HepG2 (cell line): ENCODE measurements around the gene SUN1. TPM values are rescaled to one million over a fixed set of nuclear protein-coding genes. Genes with fewer than 3 reads are reported as not detected.

Source experiments
- ATAC-seq: fragments of 200-7000 bp; cut with Tn5 transposase; 3 replicates; pipeline ENCODE4 v1.9.1; 2020; ENCODE audit warnings: mild to moderate bottlenecking, moderate library complexity
- BruUV-seq: library from RNA; stranded (reverse); fragments of 400-500 nt; replicated peaks from 2 replicates; lab custom pipeline; 2021; lab: Mats Ljungman, UMichigan
- CTCF ChIA-PET: fragments of 300-600 bp; formaldehyde crosslinking; extraction: SDS; loops from one replicate; lab custom pipeline; 2021; ENCODE audit warnings: low total read pairs, inconsistent platforms, low intra/inter-chr PET ratio; lab: Yijun Ruan, JAX
- POLR2A ChIA-PET: fragments of 350-600 bp; sonication (Branson Sonifier 250); formaldehyde crosslinking; loops from one replicate; lab custom pipeline; 2020; ENCODE audit warnings: antibody characterized with exemption, inconsistent platforms; lab: Yijun Ruan, JAX
- DNase-seq: peaks from one replicate; pipeline ENCODE4 v3.0.0-alpha.2; 2015; ENCODE audit warnings: low spot score
- FAIRE-seq: peaks from 3 replicates; lab custom pipeline; 2011; peaks lifted over from hg19 to GRCh38; lab: Jason Lieb, UNC
- H2AFZ ChIP-seq: one replicate; pipeline ENCODE4 v1.6.1; 2011; ENCODE audit warnings: low read length, inconsistent platforms
- H3K27ac ChIP-seq: fragments of 300-600 bp; 3 replicates; pipeline ENCODE4 v1.8.0; 2011; ENCODE audit warnings: mixed run types, mild to moderate bottlenecking, mixed read lengths, low read length, inconsistent platforms; ENCODE audit not compliant: insufficient read depth; ENCODE audit errors: extremely low read length
- H3K27me3 ChIP-seq, 2 experiments: fragments of 200-600 bp in 1 of 2; 2 replicates in 1 of 2; 3 replicates in 1 of 2; pipeline versions ENCODE4 v1.6.0 to v1.8.0; 2011; ENCODE audit warnings: low read length in 2 of 2, mild to moderate bottlenecking in 2 of 2, moderate library complexity in 2 of 2, inconsistent platforms in 1 of 2; ENCODE audit not compliant: insufficient read depth in 2 of 2, control insufficient read depth in 1 of 2
- H3K36me3 ChIP-seq, 2 experiments: fragments of 200-600 bp in 1 of 2; replicated peaks in 1 of 2; 2 replicates in 1 of 2; 3 replicates in 1 of 2; pipeline versions ENCODE4 v1.5.1 to v1.8.0; 2011; ENCODE audit warnings: low read length in 2 of 2, inconsistent platforms in 1 of 2; ENCODE audit not compliant: insufficient read depth in 2 of 2, control insufficient read depth in 1 of 2
- H3K4me1 ChIP-seq: 2 replicates; pipeline ENCODE4 v1.5.1; 2012; ENCODE audit warnings: low read length, inconsistent platforms; ENCODE audit not compliant: insufficient read depth
- H3K4me2 ChIP-seq: 2 replicates; pipeline ENCODE4 v1.6.0; 2011; ENCODE audit warnings: low read depth, low read length, inconsistent platforms
- H3K4me3 ChIP-seq, 3 experiments: fragments of 200-600 bp in 1 of 3; sonication (generic), shearing (Covaris generic) in 1 of 3; replicated peaks in 1 of 3; 2 replicates each; pipeline ENCODE4 v1.5.1; 2011 to 2016; ENCODE audit warnings: low read length in 3 of 3, inconsistent platforms in 2 of 3, low read depth in 2 of 3, mild to moderate bottlenecking in 2 of 3, control low read depth in 1 of 3, mixed read lengths in 1 of 3; ENCODE audit not compliant: insufficient read depth in 1 of 3
- H3K79me2 ChIP-seq: one replicate; pipeline ENCODE4 v1.6.1; 2011; ENCODE audit warnings: low read length, inconsistent platforms; ENCODE audit not compliant: insufficient read depth
- H3K9ac ChIP-seq: 2 replicates; pipeline ENCODE4 v1.6.0; 2011; ENCODE audit warnings: mild to moderate bottlenecking, low read depth, low read length, inconsistent platforms; ENCODE audit not compliant: insufficient read depth
- H3K9me3 ChIP-seq: 2 replicates; pipeline ENCODE4 v1.5.1; 2012; ENCODE audit warnings: mild to moderate bottlenecking, low read length
- H4K20me1 ChIP-seq: 2 replicates; pipeline ENCODE4 v1.6.0; 2011; ENCODE audit warnings: inconsistent platforms, mild to moderate bottlenecking, low read length, moderate library complexity; ENCODE audit not compliant: insufficient read depth
- ATF1 ChIP-seq: IDR thresholded peaks from 2 replicates; pipeline ENCODE4 v1.6.1; 2016; ENCODE audit warnings: mild to moderate bottlenecking, control low read depth
- KDM4B ChIP-seq: sonication (generic); formaldehyde crosslinking; IDR thresholded peaks from 2 replicates; pipeline ENCODE4 v1.4.0; 2020; ENCODE audit warnings: missing genetic modification reagents
- SIX4 ChIP-seq: sonication (generic); formaldehyde crosslinking; IDR thresholded peaks from 2 replicates; pipeline ENCODE4 v1.4.0; 2020; ENCODE audit warnings: missing genetic modification reagents
- SRF ChIP-seq: IDR thresholded peaks from 2 replicates; pipeline ENCODE4 v1.6.1; 2011; ENCODE audit warnings: mild to moderate bottlenecking, low read depth, low read length, moderate library complexity
- USF2 ChIP-seq, 2 experiments: sonication (generic) in 1 of 2; formaldehyde crosslinking in 1 of 2; IDR thresholded peaks; 2 replicates each; pipeline versions ENCODE4 v1.5.1 to v1.6.1; 2011 to 2020; ENCODE audit warnings: borderline replicate concordance in 1 of 2, low read depth in 1 of 2, low read length in 1 of 2, mild to moderate bottlenecking in 1 of 2, missing genetic modification reagents in 1 of 2, moderate library complexity in 1 of 2
- ZNF224 ChIP-seq: sonication (generic); formaldehyde crosslinking; IDR thresholded peaks from 2 replicates; pipeline ENCODE4 v1.5.0; 2020; ENCODE audit warnings: mild to moderate bottlenecking, missing genetic modification reagents
- WGBS: methylation state at CpG from one replicate; pipeline ENCODE4 v1.1.6; 2017; ENCODE audit warnings: low lambda C conversion rate; 5-methylcytosine and 5-hydroxymethylcytosine counted together
- in situ Hi-C: cut with HindIII; loops from 2 replicates; pipeline ENCODE4 v1.10.0; 2017; ENCODE audit warnings: low pct_unique_long_range_greater_than_20kb; ENCODE audit not compliant: extremely low pct_ligation_motif_present
- intact Hi-C: fragments of 100-400 bp; cut with micrococcal nuclease; formaldehyde crosslinking; loops from one replicate; pipeline ENCODE4 v1.10.0; 2022; ENCODE audit not compliant: unreplicated experiment
- polyA plus RNA-seq, 8 experiments: library from polyadenylated mRNA; depleted of rRNA in 3 of 8; stranded (reverse) in 7 of 8; unstranded in 1 of 8; fragments of >200 nt; fragmentation: Illumina TruSeq in 4 of 8; extraction: Trizol in 4 of 8; gene quantifications; 2 replicates each; pipeline versions ENCODE4 v1.2.1 to v1.2.3, GENCODE V29; 2011 to 2016; ENCODE audit warnings: low read depth in 4 of 8, missing spikeins in 1 of 8, mixed read lengths in 1 of 8; ENCODE audit not compliant: insufficient read depth in 1 of 8
- total RNA-seq, 5 experiments: library from RNA; depleted of rRNA; stranded (reverse); fragments of >200 nt; fragmentation: Illumina TruSeq; extraction: Trizol; gene quantifications; 2 replicates each; pipeline ENCODE4 v1.2.3, GENCODE V29; 2016; ENCODE audit warnings: low read depth in 1 of 5

Gene SUN1
- total and polyA plus RNA-seq, 2 of the 13 experiments (the other 11 are each of a cell fraction or from before 2014, with no cell fraction given): 47.0 to 126 TPM

DNA sequence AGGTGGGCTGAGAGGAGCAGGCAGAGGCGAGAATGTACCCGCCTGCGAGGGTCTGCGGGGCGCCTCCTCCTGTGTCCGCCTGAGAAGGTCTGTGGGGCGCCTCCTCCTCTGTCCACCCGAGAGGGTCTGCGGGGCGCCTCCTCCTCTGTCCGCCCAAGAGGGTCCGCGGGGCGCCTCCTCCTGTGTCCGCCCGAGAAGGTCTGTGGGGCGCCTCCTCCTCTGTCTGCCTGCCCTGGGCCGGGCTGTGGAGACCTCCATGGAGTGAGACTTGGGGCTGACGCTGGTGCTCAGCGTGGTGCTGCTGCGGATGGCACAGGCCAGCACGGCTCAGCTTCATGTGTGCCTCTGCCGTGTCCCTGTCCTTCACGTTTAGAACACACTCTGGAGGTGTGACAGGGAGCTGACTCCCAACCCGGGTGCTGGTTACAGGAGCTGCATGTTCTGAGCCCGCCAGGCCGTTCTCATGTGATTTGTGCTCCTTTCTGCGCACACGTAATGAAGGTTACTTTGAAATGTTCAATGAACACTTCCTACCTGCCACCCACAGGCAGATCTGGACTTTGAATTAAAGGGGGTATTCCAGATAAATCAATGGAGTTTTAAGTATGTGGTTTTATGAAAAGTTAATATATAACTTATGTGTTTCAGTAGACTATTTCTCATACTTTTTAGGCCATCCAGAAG is 23.6 kb downstream of the SUN1 start:
- no TSS peak for BruUV-seq
- Histone ChIP-seq H4K20me1 (no peaks in the 10 kb centered on the region; the same call in 1 of the 2 replicates), H3K9me3 (no peaks in the 10 kb centered on the region), H3K4me3 (no peak overlapping the region), H3K9ac (no peak overlapping the region), H3K79me2 (no peaks in the 10 kb centered on the region), H3K27ac (no peak overlapping the region), H3K36me3 (peaks cover 31 to 77% of the 10 kb centered on the region in 2 experiments), H3K4me1 (peaks cover 4% of the 10 kb centered on the region), H3K27me3 (no peaks in the 10 kb centered on the region), H3K4me2 (no peak overlapping the region), H2AFZ (no peak overlapping the region)
- ChIA-PET POLR2A (no interaction called here), CTCF (no interaction called here)
- TF ChIP-seq ZNF224 (CRISPR knock-in tag) (no peak), ATF1 (CRISPR knock-in tag) (no peak), SRF (no peak), SIX4 (CRISPR knock-in tag) (no peak), KDM4B (CRISPR knock-in tag) (no peak), USF2 (IDR thresholded peaks at IDR 0.05; ENCODE audit: low read depth, low read length) (no peak), USF2 (CRISPR knock-in tag; IDR thresholded peaks at IDR 0.05; ENCODE audit: borderline replicate concordance) (no peak)
- DNase-seq: no peak
- 99% methylated on average over 5 of the region's 29 CpGs for WGBS
- intact Hi-C loops: no loop called here
- ATAC-seq: no peak
- in situ Hi-C loops: no loop called here
- no peak for FAIRE-seq
